Glutamatergic neuron (in vitro differentiated cells): ENCODE results near the gene SAMD4A. TPM values are rescaled to one million over a fixed set of nuclear protein-coding genes. Genes with fewer than 3 reads are reported as not detected.
A peak's percentile ranks its signal among the peaks of the same experiment; 100 is the strongest.

Experiments used
- DNase-seq: peaks from one replicate; pipeline ENCODE4 v3.0.0; 2022
- H3K27ac Mint-ChIP-seq: one replicate; pipeline ENCODE4 v1.8.0; 2020; ENCODE audit warnings: mild to moderate bottlenecking, mixed read lengths, inconsistent platforms; ENCODE audit not compliant: unreplicated experiment
- H3K27me3 Mint-ChIP-seq: one replicate; pipeline ENCODE4 v1.8.0; 2020; ENCODE audit warnings: mild to moderate bottlenecking, moderate library complexity, mixed read lengths, inconsistent platforms; ENCODE audit not compliant: unreplicated experiment
- H3K36me3 Mint-ChIP-seq: one replicate; pipeline ENCODE4 v1.8.0; 2020; ENCODE audit warnings: mild to moderate bottlenecking, mixed read lengths, inconsistent platforms; ENCODE audit not compliant: unreplicated experiment
- H3K4me1 Mint-ChIP-seq: one replicate; pipeline ENCODE4 v1.8.0; 2020; ENCODE audit warnings: mild to moderate bottlenecking, low read depth, mixed read lengths, inconsistent platforms; ENCODE audit not compliant: unreplicated experiment
- H3K4me3 Mint-ChIP-seq: one replicate; pipeline ENCODE4 v1.8.0; 2020; ENCODE audit warnings: mild to moderate bottlenecking, mixed read lengths, inconsistent platforms; ENCODE audit not compliant: unreplicated experiment
- H3K9me3 Mint-ChIP-seq: one replicate; pipeline ENCODE4 v1.8.0; 2020; ENCODE audit warnings: mild to moderate bottlenecking, moderate library complexity, mixed read lengths, inconsistent platforms; ENCODE audit not compliant: unreplicated experiment
- CTCF ChIP-seq: fragments of 200-600 bp; sonication (generic); IDR thresholded peaks from one replicate; pipeline ENCODE4 v1.5.0; 2021; ENCODE audit not compliant: partially characterized antibody, unreplicated experiment
- total RNA-seq: library from RNA; stranded (reverse); fragmentation: NEBNext Ultra II Directional; extraction: Animal tissue kit (Norgen Biotek cat#: 25700); gene quantifications from one replicate; pipeline ENCODE4 v1.2.1, GENCODE V29; 2021; ENCODE audit not compliant: unreplicated experiment

Gene SAMD4A
- total RNA-seq, 1 donor from 2014 or later, result 0.56 TPM

DNA sequence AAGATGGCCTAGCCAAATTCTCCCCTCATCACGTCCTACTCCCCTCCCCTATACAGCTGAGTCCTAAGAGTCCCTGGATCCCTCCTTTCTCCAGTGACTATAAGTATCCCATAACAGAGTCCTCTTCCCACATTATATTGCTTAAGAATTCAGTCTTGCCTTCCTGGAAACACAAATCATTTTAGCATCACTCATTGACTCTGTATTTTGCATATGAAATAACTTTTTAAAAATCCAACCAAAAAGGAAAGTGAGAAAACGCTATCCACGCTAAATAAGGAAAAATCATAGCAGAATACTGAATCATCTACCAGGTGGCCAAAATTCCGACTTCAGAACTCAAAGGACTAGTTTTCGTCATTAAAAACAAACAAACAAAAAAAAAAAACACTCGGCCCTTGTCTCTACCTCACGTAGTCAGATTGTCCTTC is 205.5 kb downstream of the SAMD4A start:
- H3K36me3 Mint-ChIP-seq, result no peaks in the 10 kb centered on the region
- no peak for TF ChIP-seq CTCF
- H3K4me1 Mint-ChIP-seq, result no peaks in the 10 kb centered on the region
- H3K27ac Mint-ChIP-seq, result no peak overlapping the region
- H3K9me3 Mint-ChIP-seq, result peaks cover 2% of the 10 kb centered on the region
- H3K27me3 Mint-ChIP-seq, result no peaks in the 10 kb centered on the region
- H3K4me3 Mint-ChIP-seq, result no peak overlapping the region
- DNase-seq, result no peak

DNA sequence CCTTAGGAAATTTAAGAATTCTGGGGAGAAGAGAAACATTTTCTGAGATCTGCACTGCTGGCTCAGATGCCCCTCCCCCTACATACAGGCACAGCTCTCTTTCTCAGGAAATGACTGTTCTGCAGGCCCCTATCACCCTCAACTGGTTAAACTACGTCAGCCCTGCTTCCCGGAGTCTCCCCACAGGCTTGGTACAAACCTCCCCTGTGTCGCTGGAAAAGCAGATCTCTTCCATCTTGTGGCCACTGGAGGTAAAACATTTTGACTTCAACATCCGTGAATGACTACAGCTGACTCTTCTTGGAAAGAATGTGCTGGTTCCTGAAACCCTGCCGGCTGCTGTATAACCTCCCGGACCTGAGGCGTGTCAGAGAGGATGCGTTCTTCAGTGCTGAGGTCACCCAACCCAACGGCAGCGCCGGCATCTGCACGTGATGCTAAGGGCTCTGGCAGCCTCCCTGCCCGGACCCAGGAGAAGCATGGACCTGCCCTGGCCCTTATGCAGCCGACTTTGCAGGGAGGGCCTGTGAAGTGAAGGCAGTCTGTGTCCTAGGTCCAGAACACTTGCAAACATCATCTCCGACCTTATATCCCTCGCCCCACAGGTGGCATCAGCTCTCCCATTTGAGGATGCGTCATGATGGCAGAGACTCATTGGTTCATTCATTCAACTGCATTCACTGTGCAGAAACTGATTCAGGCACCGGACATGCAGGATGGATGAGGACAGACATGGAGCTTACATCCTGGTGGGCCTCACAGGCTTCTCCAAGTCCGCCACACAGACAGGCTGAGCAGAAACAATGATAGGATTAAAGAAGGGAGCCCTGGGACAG is 206.5 kb downstream of the SAMD4A start:
- no peaks in the 10 kb centered on the region for H3K27me3 Mint-ChIP-seq
- DNase-seq, result peak; percentile 51
- TF ChIP-seq CTCF, result peak; percentile 21
- H3K27ac Mint-ChIP-seq, result no peak overlapping the region
- no peaks in the 10 kb centered on the region for H3K36me3 Mint-ChIP-seq
- no peaks in the 10 kb centered on the region for H3K4me1 Mint-ChIP-seq
- H3K9me3 Mint-ChIP-seq, result peaks cover 2% of the 10 kb centered on the region
- H3K4me3 Mint-ChIP-seq, result no peak overlapping the region

DNA sequence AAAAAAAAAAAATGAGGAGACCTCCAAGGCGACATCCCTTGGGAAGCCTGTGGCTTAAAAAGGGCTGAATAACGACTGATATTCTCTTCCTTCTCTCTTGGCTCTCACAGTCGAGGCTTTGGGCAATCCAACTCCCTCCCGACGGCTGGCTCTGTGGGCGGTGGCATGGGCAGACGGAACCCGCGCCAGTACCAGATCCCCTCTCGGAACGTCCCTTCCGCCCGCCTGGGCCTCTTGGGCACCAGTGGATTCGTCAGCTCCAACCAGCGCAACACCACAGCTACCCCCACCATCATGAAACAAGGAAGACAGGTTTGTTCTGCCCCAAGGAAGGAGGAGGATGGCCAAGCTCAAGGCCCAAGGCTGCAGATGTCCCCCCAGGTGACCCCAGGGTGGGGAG is 207.9 kb downstream of the SAMD4A start:
- Mint-ChIP-seq H3K27me3 (no peaks in the 10 kb centered on the region), H3K4me3 (no peak overlapping the region), H3K27ac (no peak overlapping the region), H3K36me3 (no peaks in the 10 kb centered on the region), H3K9me3 (peaks cover 2% of the 10 kb centered on the region), H3K4me1 (no peaks in the 10 kb centered on the region)
- no peak for TF ChIP-seq CTCF
- DNase-seq, result no peak

GRCh38 chr14:54775486-54776140 is 208.7 kb downstream of the SAMD4A start:
- Mint-ChIP-seq H3K4me1 (no peaks in the 10 kb centered on the region), H3K27me3 (no peaks in the 10 kb centered on the region), H3K9me3 (peaks cover 2% of the 10 kb centered on the region), H3K36me3 (no peaks in the 10 kb centered on the region), H3K27ac (no peak overlapping the region), H3K4me3 (no peak overlapping the region)
- DNase-seq, result no peak
- no peak for TF ChIP-seq CTCF
